ENCODE measurements around the gene ZNF862. TPM values are rescaled to one million over a fixed set of nuclear protein-coding genes. Genes with fewer than 3 reads are reported as not detected.

ZNF862 gene
- total and polyA plus RNA-seq, 2 donors (not counting 3 experiments of a cell fraction or from before 2014, with no cell fraction given) = 10.8 to 14.7 TPM

DNA sequence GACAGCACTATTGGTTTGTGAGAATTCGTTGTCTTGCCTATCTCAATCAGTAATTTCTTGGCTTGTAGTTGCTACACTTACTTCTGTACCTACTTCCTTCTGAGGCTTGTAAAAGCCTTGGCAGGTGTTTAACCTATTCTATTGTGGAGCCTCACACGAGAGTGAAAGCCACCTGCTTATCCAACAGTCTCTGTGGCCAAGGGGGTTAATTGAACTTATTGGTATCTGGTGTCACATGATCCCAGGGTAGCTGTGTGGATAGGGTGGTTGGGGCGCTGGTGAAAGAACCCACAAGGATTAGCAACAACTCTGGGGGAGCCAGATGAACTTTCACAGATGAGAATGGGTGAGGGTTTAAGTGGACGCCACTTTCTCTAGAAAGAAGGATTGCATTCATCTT, 21.7 kb downstream of the ZNF862 start:
- no peaks in the 10 kb centered on the region for H3K4me1 ChIP-seq (ENCODE audit: control insufficient read depth, extremely low read depth, insufficient read depth, low read length)
- no peaks in the 10 kb centered on the region for H3K9me3 ChIP-seq (replicated peaks; ENCODE audit: control insufficient read depth, insufficient read depth, low read length)
- H3K79me2 ChIP-seq (ENCODE audit: control insufficient read depth, insufficient read depth, low read length) = no peaks in the 10 kb centered on the region
- H4K20me1 ChIP-seq (replicated peaks; ENCODE audit: control insufficient read depth, extremely low read depth, insufficient read depth, low read length) = no peaks in the 10 kb centered on the region
- no peak for FAIRE-seq
- no peak overlapping the region for H3K4me3 ChIP-seq (replicated peaks in 1 of 3; ENCODE audit: insufficient read depth in 1 of 3, low read depth in 1 of 3, low read length in 3 of 3)
- H3K36me3 ChIP-seq (ENCODE audit: control insufficient read depth in 2 of 2, extremely low read depth in 1 of 2, insufficient read depth in 2 of 2, low read length in 2 of 2) = peaks cover 0 to 2% of the 10 kb centered on the region in 2 experiments
- H3K9ac ChIP-seq (replicated peaks; ENCODE audit: extremely low read depth, insufficient read depth, low read length) = no peak overlapping the region
- H3K27ac ChIP-seq (ENCODE audit: insufficient read depth, low read depth, low read length) = no peak overlapping the region
- no peak overlapping the region for H2AFZ ChIP-seq (ENCODE audit: low read depth, low read length)
- TF ChIP-seq MAX (IDR thresholded peaks at IDR 0.05; ENCODE audit: insufficient read depth, insufficient read length) (no peak), EZH2 (IDR thresholded peaks at IDR 0.05; ENCODE audit: borderline replicate concordance, low read depth, low read length, severe bottlenecking) (no peak), CTCF (IDR thresholded peaks at IDR 0.05; ENCODE audit: extremely low read depth in 1 of 2, insufficient read depth in 1 of 2, low read depth in 1 of 2, low read length in 2 of 2) (no peak), POLR2A (IDR thresholded peaks at IDR 0.05; ENCODE audit: low read depth, low read length) (no peak), MYC (IDR thresholded peaks at IDR 0.05; ENCODE audit: low read depth, low read length) (no peak), JUN (IDR thresholded peaks at IDR 0.05; ENCODE audit: borderline replicate concordance, insufficient read depth, insufficient read length, low read depth) (no peak), GATA2 (IDR thresholded peaks at IDR 0.05; ENCODE audit: insufficient read depth, insufficient read length, low read depth, low read length) (no peak), FOS (IDR thresholded peaks at IDR 0.05; ENCODE audit: borderline replicate concordance, insufficient read depth, low read length) (no peak), POLR2AphosphoS5 (IDR thresholded peaks at IDR 0.05; ENCODE audit: insufficient read depth, low read depth, low read length) (no peak)
- ChIA-PET CTCF (no interaction called here), POLR2A (no interaction called here)
- dilution Hi-C loops (cut with MboI; ENCODE audit: extremely low pct_ligation_motif_present, low sequenced_read_pairs) (no loop called here), intact Hi-C loops (cut with micrococcal nuclease) (no loop called here)
- no peak for DNase-seq (ENCODE audit: low read depth, low spot score)
- no peak overlapping the region for H3K4me2 ChIP-seq (ENCODE audit: insufficient read depth, low read length)
- BruUV-seq (replicated peaks) = no TSS peak
- no peaks in the 10 kb centered on the region for H3K27me3 ChIP-seq (ENCODE audit: control insufficient read depth in 2 of 2, insufficient read depth in 2 of 2, low read length in 2 of 2)
- no peaks in the 10 kb centered on the region for H3K9me1 ChIP-seq (replicated peaks; ENCODE audit: control insufficient read depth, extremely low read depth, insufficient read depth, low read length)

Measured in endothelial cell of umbilical vein (primary cell).